ENCODE results near the gene GTF3C4. TPM values are rescaled to one million over a fixed set of nuclear protein-coding genes. Genes with fewer than 3 reads are reported as not detected.

GTF3C4 gene
- total and polyA plus RNA-seq, 2 experiments from 2014 or later, result 9.5 to 39.6 TPM

DNA sequence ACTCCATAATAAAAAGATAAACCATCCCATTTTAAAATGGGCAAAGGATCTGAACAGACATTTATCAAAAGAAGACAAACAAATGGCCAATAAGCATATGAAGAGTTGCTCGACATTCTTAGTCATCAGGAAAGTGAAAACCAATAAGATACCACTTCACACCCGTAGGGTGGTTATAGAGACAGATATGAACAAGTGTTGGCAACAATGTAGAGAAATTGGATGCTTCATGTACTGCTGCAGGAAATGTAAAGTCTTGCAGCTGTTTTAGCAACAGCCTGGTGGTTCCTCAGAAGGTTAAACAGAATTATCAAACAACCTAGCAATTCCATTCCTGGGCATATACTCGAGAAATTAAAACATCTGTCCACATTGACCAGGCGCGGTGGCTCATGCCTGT, 42.5 kb downstream of the GTF3C4 start:
- Mint-ChIP-seq H3K36me3 (ENCODE audit: low read depth) (no peaks in the 10 kb centered on the region), H3K4me3 (no peak overlapping the region), H3K4me1 (no peaks in the 10 kb centered on the region), H3K27me3 (ENCODE audit: insufficient read depth, low read depth, poor library complexity) (peaks cover 3% of the 10 kb centered on the region), H3K27ac (no peak overlapping the region), H3K9me3 (no peaks in the 10 kb centered on the region; the same call in 2 of the 3 replicates)
- no peaks in the 10 kb centered on the region for H3K36me3 ChIP-seq (ENCODE audit: insufficient read depth)
- H3K9me2 ChIP-seq (ENCODE audit: insufficient read depth), result no peaks in the 10 kb centered on the region
- TF ChIP-seq, protein P1, sequence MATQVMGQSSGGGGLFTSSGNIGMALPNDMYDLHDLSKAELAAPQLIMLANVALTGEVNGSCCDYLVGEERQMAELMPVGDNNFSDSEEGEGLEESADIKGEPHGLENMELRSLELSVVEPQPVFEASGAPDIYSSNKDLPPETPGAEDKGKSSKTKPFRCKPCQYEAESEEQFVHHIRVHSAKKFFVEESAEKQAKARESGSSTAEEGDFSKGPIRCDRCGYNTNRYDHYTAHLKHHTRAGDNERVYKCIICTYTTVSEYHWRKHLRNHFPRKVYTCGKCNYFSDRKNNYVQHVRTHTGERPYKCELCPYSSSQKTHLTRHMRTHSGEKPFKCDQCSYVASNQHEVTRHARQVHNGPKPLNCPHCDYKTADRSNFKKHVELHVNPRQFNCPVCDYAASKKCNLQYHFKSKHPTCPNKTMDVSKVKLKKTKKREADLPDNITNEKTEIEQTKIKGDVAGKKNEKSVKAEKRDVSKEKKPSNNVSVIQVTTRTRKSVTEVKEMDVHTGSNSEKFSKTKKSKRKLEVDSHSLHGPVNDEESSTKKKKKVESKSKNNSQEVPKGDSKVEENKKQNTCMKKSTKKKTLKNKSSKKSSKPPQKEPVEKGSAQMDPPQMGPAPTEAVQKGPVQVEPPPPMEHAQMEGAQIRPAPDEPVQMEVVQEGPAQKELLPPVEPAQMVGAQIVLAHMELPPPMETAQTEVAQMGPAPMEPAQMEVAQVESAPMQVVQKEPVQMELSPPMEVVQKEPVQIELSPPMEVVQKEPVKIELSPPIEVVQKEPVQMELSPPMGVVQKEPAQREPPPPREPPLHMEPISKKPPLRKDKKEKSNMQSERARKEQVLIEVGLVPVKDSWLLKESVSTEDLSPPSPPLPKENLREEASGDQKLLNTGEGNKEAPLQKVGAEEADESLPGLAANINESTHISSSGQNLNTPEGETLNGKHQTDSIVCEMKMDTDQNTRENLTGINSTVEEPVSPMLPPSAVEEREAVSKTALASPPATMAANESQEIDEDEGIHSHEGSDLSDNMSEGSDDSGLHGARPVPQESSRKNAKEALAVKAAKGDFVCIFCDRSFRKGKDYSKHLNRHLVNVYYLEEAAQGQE (IDR thresholded peaks at IDR 0.05; ENCODE audit: unreplicated experiment), result no peak
- TF ChIP-seq NANOG (IDR thresholded peaks at IDR 0.05; ENCODE audit: borderline replicate concordance) (no peak), EZH2phosphoT487 (IDR thresholded peaks at IDR 0.05; ENCODE audit: unreplicated experiment) (no peak), JUNB (IDR thresholded peaks at IDR 0.05; ENCODE audit: unreplicated experiment) (no peak), POLR2AphosphoS5 (IDR thresholded peaks at IDR 0.05; ENCODE audit: low read depth) (no peak), EZH2 (IDR thresholded peaks at IDR 0.05; ENCODE audit: low read depth, unreplicated experiment) (no peak)
- TF ChIP-seq, protein P2, sequence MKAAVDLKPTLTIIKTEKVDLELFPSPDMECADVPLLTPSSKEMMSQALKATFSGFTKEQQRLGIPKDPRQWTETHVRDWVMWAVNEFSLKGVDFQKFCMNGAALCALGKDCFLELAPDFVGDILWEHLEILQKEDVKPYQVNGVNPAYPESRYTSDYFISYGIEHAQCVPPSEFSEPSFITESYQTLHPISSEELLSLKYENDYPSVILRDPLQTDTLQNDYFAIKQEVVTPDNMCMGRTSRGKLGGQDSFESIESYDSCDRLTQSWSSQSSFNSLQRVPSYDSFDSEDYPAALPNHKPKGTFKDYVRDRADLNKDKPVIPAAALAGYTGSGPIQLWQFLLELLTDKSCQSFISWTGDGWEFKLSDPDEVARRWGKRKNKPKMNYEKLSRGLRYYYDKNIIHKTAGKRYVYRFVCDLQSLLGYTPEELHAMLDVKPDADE (IDR thresholded peaks at IDR 0.05), result no peak
- TF ChIP-seq, protein P3, sequence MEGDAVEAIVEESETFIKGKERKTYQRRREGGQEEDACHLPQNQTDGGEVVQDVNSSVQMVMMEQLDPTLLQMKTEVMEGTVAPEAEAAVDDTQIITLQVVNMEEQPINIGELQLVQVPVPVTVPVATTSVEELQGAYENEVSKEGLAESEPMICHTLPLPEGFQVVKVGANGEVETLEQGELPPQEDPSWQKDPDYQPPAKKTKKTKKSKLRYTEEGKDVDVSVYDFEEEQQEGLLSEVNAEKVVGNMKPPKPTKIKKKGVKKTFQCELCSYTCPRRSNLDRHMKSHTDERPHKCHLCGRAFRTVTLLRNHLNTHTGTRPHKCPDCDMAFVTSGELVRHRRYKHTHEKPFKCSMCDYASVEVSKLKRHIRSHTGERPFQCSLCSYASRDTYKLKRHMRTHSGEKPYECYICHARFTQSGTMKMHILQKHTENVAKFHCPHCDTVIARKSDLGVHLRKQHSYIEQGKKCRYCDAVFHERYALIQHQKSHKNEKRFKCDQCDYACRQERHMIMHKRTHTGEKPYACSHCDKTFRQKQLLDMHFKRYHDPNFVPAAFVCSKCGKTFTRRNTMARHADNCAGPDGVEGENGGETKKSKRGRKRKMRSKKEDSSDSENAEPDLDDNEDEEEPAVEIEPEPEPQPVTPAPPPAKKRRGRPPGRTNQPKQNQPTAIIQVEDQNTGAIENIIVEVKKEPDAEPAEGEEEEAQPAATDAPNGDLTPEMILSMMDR (conservative IDR thresholded peaks at IDR 0.05; ENCODE audit: low read depth in 2 of 2), result no peak
- H3K79me2 ChIP-seq (replicated peaks; ENCODE audit: insufficient read depth), result no peaks in the 10 kb centered on the region
- no peaks in the 10 kb centered on the region for H3K27me3 ChIP-seq (ENCODE audit: insufficient read depth)
- no peaks in the 10 kb centered on the region for H3K4me1 ChIP-seq (ENCODE audit: insufficient read depth)
- no peaks in the 10 kb centered on the region for H4K20me1 ChIP-seq (replicated peaks; ENCODE audit: insufficient read depth)
- no peak overlapping the region for H3K27ac ChIP-seq (ENCODE audit: low read depth)
- no peak overlapping the region for H2AFZ ChIP-seq
- DNase-seq (ENCODE audit: low spot score) (no peak), ATAC-seq (no peak)
- H3K4me2 ChIP-seq, result no peak overlapping the region
- H3K4me3 ChIP-seq, result no peak overlapping the region
- no peaks in the 10 kb centered on the region for H3F3A ChIP-seq (replicated peaks; ENCODE audit: low read depth)

DNA sequence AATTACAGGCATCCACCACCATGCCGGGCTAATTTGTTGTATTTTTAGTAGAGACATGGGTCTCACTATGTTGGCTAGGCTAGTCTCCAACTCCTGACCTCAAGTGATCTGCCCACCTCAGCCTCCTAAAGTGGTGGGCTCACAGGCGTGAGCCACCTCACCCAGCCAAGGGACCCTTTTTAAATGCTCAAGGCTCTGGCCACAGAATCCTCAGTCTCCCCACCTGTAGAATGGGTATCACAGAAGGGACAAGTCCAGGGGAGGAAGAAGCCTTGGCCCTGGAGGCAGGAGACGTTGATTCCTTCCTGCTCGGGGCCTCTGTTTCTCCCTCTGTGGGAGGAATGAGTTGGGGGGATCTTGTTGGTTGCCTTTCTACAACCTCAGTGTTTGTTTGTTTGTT, 45.7 kb downstream of the GTF3C4 start:
- H3K27ac Mint-ChIP-seq, result no peak overlapping the region
- no peaks in the 10 kb centered on the region for H3K9me2 ChIP-seq (ENCODE audit: insufficient read depth)
- DNase-seq (ENCODE audit: low spot score), result no peak
- no peak for ATAC-seq
- no peaks in the 10 kb centered on the region for H3K36me3 Mint-ChIP-seq (ENCODE audit: low read depth)
- no peak overlapping the region for H3K4me3 Mint-ChIP-seq
- peaks cover 6% of the 10 kb centered on the region for H3K27me3 Mint-ChIP-seq (ENCODE audit: insufficient read depth, low read depth, poor library complexity)
- no peak overlapping the region for H3K27ac ChIP-seq (ENCODE audit: low read depth)
- H3K27me3 ChIP-seq (ENCODE audit: insufficient read depth), result no peaks in the 10 kb centered on the region
- H3K4me3 ChIP-seq, result no peak overlapping the region
- H3K4me2 ChIP-seq, result no peak overlapping the region
- no peaks in the 10 kb centered on the region for H4K20me1 ChIP-seq (replicated peaks; ENCODE audit: insufficient read depth)
- H3K79me2 ChIP-seq (replicated peaks; ENCODE audit: insufficient read depth), result no peaks in the 10 kb centered on the region
- no peaks in the 10 kb centered on the region for H3K4me1 ChIP-seq (ENCODE audit: insufficient read depth)
- no peaks in the 10 kb centered on the region for H3K4me1 Mint-ChIP-seq
- H3K9me3 Mint-ChIP-seq, result no peaks in the 10 kb centered on the region; the same call in 2 of the 3 replicates
- no peaks in the 10 kb centered on the region for H3F3A ChIP-seq (replicated peaks; ENCODE audit: low read depth)
- no peaks in the 10 kb centered on the region for H3K36me3 ChIP-seq (ENCODE audit: insufficient read depth)
- no peak overlapping the region for H2AFZ ChIP-seq
- TF ChIP-seq, protein P3 (conservative IDR thresholded peaks at IDR 0.05; ENCODE audit: low read depth in 2 of 2), result no peak
- TF ChIP-seq CREB1 (CRISPR knock-in tag; IDR thresholded peaks at IDR 0.05; ENCODE audit: low read depth) (no peak), STAT1 (IDR thresholded peaks at IDR 0.05; ENCODE audit: unreplicated experiment) (no peak), EZH2 (IDR thresholded peaks at IDR 0.05; ENCODE audit: low read depth, unreplicated experiment) (no peak), NANOG (IDR thresholded peaks at IDR 0.05; ENCODE audit: borderline replicate concordance) (no peak), JUNB (IDR thresholded peaks at IDR 0.05; ENCODE audit: unreplicated experiment) (no peak)
- TF ChIP-seq, protein P1 (IDR thresholded peaks at IDR 0.05; ENCODE audit: unreplicated experiment), result no peak
- TF ChIP-seq, protein P2 (IDR thresholded peaks at IDR 0.05), result no peak

Data from GM23338 (cell line).